Ascending aorta (tissue), 1 donor: ENCODE results near the gene LAMB3. TPM values are rescaled to one million over a fixed set of nuclear protein-coding genes. Genes with fewer than 3 reads are reported as not detected.

Source experiments
- total RNA-seq: library from RNA; depleted of rRNA; stranded (reverse); fragments of >200 nt; gene quantifications from one replicate; pipeline ENCODE4 v1.1.0, GENCODE V29; 2016

The LAMB3 gene
- total RNA-seq, 1 donor from 2014 or later: 0.75 TPM

Other genes starting within 250 kb of the LAMB3 start
- gene CAMK1G, start 68.7 kb downstream of the LAMB3 start, total RNA-seq: not detected
- gene G0S2, start 23.0 kb upstream of the LAMB3 start, total RNA-seq: 15.1 TPM
- gene HSD11B1, start 52.4 kb upstream of the LAMB3 start, total RNA-seq: 0.32 TPM
- not detected for gene TRAF3IP3, start 103.6 kb upstream of the LAMB3 start, total RNA-seq
- gene C1orf74, start 132.1 kb upstream of the LAMB3 start, total RNA-seq: 0.11 TPM
- gene IRF6, start 153.7 kb upstream of the LAMB3 start, total RNA-seq: 7.6 TPM
- gene UTP25, start 175.5 kb upstream of the LAMB3 start, total RNA-seq: 3.6 TPM